CD4-positive, CD25-positive, alpha-beta regulatory T cell (primary cell): Measurements from ENCODE around the gene DCUN1D4. TPM values are rescaled to one million over a fixed set of nuclear protein-coding genes. Genes with fewer than 3 reads are reported as not detected.
A peak's percentile ranks its signal among the peaks of the same experiment; 100 is the strongest.
"Not testable (repeated sequence)": the region's sequence is repeated elsewhere in the genome, so short reads cannot be mapped to it uniquely, and the experiment has no call there.

ENCODE experiments used
- ATAC-seq, 2 donors: fragments of 150-1000 bp; cut with Tn5 transposase; one replicate each; pipeline ENCODE4 v1.10.0; 2021; ENCODE audit warnings: low read depth in 2 of 2, moderate number of reproducible peaks in 2 of 2, moderate library complexity in 1 of 2
- DNase-seq, 3 donors: peaks; one replicate each; pipeline versions ENCODE4 v3.0.0 to v3.0.0-alpha.2; 2012 to 2022; ENCODE audit warnings: mixed read lengths in 1 of 3
- H3K27ac ChIP-seq: one replicate; pipeline ENCODE4 v1.7.0; 2013; ENCODE audit warnings: mild to moderate bottlenecking, low read length; ENCODE audit not compliant: insufficient read depth, poor library complexity, severe bottlenecking
- H3K27me3 ChIP-seq: one replicate; pipeline ENCODE4 v1.7.0; 2013; ENCODE audit warnings: low read length; ENCODE audit not compliant: control insufficient read depth, insufficient read depth
- H3K36me3 ChIP-seq: one replicate; pipeline ENCODE4 v1.7.0; 2013; ENCODE audit warnings: mild to moderate bottlenecking, low read length, moderate library complexity; ENCODE audit not compliant: control insufficient read depth, insufficient read depth
- H3K4me1 ChIP-seq: 2 replicates; pipeline ENCODE4 v1.7.0; 2013; ENCODE audit warnings: mild to moderate bottlenecking, low read length; ENCODE audit not compliant: insufficient read depth, control insufficient read depth, poor library complexity, severe bottlenecking
- H3K4me3 ChIP-seq: one replicate; pipeline ENCODE4 v1.7.0; 2013; ENCODE audit warnings: low read depth, mild to moderate bottlenecking, low read length, moderate library complexity
- H3K9me3 ChIP-seq, 2 experiments: 1 replicate in 1 of 2; 2 replicates in 1 of 2; pipeline ENCODE4 v1.7.0; 2013; ENCODE audit warnings: low read length in 2 of 2, mild to moderate bottlenecking in 1 of 2, moderate library complexity in 1 of 2; ENCODE audit not compliant: control insufficient read depth in 2 of 2
- H3K27ac Mint-ChIP-seq, 3 donors: one replicate each; pipeline ENCODE4 v1.8.0; 2020 to 2022; ENCODE audit warnings: mild to moderate bottlenecking in 3 of 3, mixed read lengths in 3 of 3, moderate library complexity in 2 of 3
- H3K27me3 Mint-ChIP-seq: one replicate; pipeline ENCODE4 v1.8.0; 2022; ENCODE audit warnings: mild to moderate bottlenecking, mixed read lengths
- H3K36me3 Mint-ChIP-seq: one replicate; pipeline ENCODE4 v1.8.0; 2020; ENCODE audit warnings: mixed read lengths
- H3K4me1 Mint-ChIP-seq, 4 donors: one replicate each; pipeline ENCODE4 v1.8.0; 2020 to 2022; ENCODE audit warnings: mixed read lengths in 4 of 4, mild to moderate bottlenecking in 1 of 4
- H3K4me3 Mint-ChIP-seq, 4 donors: one replicate each; pipeline ENCODE4 v1.8.0; 2020 to 2022; ENCODE audit warnings: mild to moderate bottlenecking in 4 of 4, mixed read lengths in 4 of 4, moderate library complexity in 3 of 4
- H3K9me3 Mint-ChIP-seq, 7 donors: one replicate each; pipeline ENCODE4 v1.8.0; 2020 to 2022; ENCODE audit warnings: mixed read lengths in 7 of 7, mild to moderate bottlenecking in 3 of 7, moderate library complexity in 2 of 7
- polyA plus RNA-seq, 4 donors: library from polyadenylated mRNA; unstranded; fragments of 300-500 nt; fragmentation: Illumina TruSeq; gene quantifications; one replicate each; pipeline ENCODE4 v1.2.3, GENCODE V29; 2021
- total RNA-seq: library from RNA; stranded (reverse); gene quantifications from one replicate; pipeline ENCODE4 v1.2.3, GENCODE V29; 2022

The DCUN1D4 gene
- total and polyA plus RNA-seq, 5 donors from 2014 or later: 9.7 to 28.1 (median 17.9) TPM

DNA sequence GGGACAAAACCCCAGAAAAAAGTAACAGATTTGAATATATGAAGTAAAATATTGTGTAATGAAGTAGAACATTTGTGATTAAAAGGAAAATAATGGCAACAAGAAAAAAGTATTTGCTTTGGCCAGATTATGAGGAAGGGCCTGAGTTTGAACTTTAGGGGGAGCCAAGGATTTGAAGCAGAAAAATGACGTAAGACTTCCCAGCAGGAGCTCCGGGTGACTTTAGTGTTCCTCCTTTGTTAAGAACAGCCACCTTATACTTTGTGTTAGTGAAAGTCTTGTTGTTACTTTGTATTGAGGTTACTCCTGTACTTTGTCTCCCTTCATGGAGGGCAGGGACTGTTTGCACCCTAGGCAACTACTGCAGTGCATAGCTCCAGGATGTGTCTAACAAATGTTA is 41.1 kb downstream of the DCUN1D4 start:
- Histone ChIP-seq H3K4me1 (no peaks in the 10 kb centered on the region), H3K27ac (no peak overlapping the region), H3K27me3 (no peaks in the 10 kb centered on the region), H3K9me3 (no peaks in the 10 kb centered on the region), H3K36me3 (peaks cover 27% of the 10 kb centered on the region), H3K4me3 (no peak overlapping the region)
- ATAC-seq: no peak
- Mint-ChIP-seq H3K4me3 (no peak overlapping the region), H3K36me3 (peaks cover 41% of the 10 kb centered on the region), H3K4me1 (peaks cover 0 to 8% (median 8%) of the 10 kb centered on the region in 4 donors), H3K27ac (no peak overlapping the region), H3K9me3 (no peaks in the 10 kb centered on the region), H3K27me3 (no peaks in the 10 kb centered on the region)
- no peak for DNase-seq

DNA sequence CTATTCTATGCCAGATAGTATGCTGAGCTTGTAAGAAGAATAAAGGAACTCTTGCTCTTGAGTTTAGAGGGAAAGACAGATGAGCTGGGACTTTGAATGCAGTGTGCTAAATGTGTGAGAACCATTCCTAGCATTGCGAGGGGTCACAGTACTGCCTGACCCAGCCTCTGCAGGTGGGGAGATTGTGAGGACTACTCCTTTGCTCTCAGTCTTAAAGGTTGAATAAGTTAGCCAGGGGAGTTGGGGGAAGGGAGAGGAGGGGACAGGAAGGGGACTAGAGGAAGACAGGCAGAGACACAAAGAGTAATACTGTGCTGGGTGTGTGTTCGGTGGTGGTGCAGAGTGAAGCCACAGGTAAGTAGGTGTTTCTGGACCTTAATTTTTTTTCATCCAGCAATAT is 41.7 kb downstream of the DCUN1D4 start:
- Histone ChIP-seq H3K27me3 (no peaks in the 10 kb centered on the region), H3K9me3 (no peaks in the 10 kb centered on the region), H3K4me3 (no peak overlapping the region), H3K36me3 (peaks cover 27% of the 10 kb centered on the region), H3K4me1 (no peaks in the 10 kb centered on the region), H3K27ac (no peak overlapping the region)
- no peak overlapping the region for H3K4me3 Mint-ChIP-seq
- H3K27ac Mint-ChIP-seq: peak overlapping the region in 1 of 3 donors; percentile 42
- DNase-seq (peak in 1 of 3 donors; percentile 3), ATAC-seq (no peak)
- no peaks in the 10 kb centered on the region for H3K27me3 Mint-ChIP-seq
- peaks cover 37% of the 10 kb centered on the region for H3K36me3 Mint-ChIP-seq
- no peaks in the 10 kb centered on the region for H3K9me3 Mint-ChIP-seq
- H3K4me1 Mint-ChIP-seq: peaks cover 0 to 8% (median 8%) of the 10 kb centered on the region in 4 donors

DNA sequence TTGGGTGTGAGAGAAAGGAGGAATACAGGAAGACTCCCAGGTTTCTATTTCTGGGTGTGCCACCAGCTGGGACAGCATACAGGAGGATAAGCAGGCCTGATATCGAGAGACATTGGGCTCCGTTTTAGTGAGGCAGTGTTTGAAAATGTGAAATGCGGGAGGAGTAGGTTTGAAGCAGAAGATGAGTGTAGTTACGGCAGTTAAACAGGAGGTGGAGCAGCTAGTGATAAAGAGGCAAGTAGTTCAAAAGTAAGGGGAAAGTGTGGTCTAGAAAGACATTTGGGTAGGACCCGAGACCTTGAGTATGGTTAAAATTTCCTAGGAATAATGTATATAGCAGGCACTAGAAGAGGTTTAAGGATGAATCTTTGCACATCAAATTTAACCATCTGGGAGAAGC is 42.4 kb downstream of the DCUN1D4 start:
- Histone ChIP-seq H3K27me3 (no peaks in the 10 kb centered on the region), H3K36me3 (peaks cover 27% of the 10 kb centered on the region), H3K4me3 (no peak overlapping the region), H3K27ac (no peak overlapping the region), H3K9me3 (no peaks in the 10 kb centered on the region), H3K4me1 (no peaks in the 10 kb centered on the region)
- Mint-ChIP-seq H3K4me1 (peaks cover 0 to 8% (median 8%) of the 10 kb centered on the region in 4 donors), H3K27me3 (no peaks in the 10 kb centered on the region), H3K9me3 (no peaks in the 10 kb centered on the region), H3K27ac (peak overlapping the region in 1 of 3 donors; percentile 42), H3K4me3 (no peak overlapping the region), H3K36me3 (peaks cover 37% of the 10 kb centered on the region)
- DNase-seq (peak in 1 of 3 donors; percentile 29), ATAC-seq (no peak)

DNA sequence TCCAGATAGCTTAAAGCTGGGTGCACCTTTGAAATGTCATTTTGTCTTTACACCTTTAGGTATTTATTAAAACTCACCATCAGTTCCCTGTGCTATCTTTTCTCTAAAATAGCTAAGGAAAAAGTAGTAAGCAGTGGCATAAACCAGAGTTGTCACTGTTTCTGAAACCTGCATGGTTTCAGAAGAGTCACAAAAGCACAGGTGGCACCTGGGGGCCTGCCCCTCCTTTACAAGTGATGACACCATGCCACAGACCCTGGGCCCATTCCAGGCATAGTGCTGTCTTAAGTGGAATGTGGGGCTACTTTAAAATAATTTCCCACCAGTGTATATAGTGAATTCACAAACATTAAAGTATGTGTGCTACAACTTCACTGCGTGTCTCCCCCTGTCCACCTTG is 47.8 kb downstream of the DCUN1D4 start:
- H3K4me3 ChIP-seq: no peak overlapping the region
- Mint-ChIP-seq H3K4me3 (no peak overlapping the region), H3K27ac (no peak overlapping the region), H3K27me3 (no peaks in the 10 kb centered on the region), H3K4me1 (peaks cover 2 to 6% (median 4%) of the 10 kb centered on the region in 4 donors), H3K9me3 (no peaks in the 10 kb centered on the region), H3K36me3 (peaks cover 38% of the 10 kb centered on the region)
- H3K27me3 ChIP-seq: no peaks in the 10 kb centered on the region
- no peaks in the 10 kb centered on the region for H3K9me3 ChIP-seq
- H3K27ac ChIP-seq: no peak overlapping the region
- no peaks in the 10 kb centered on the region for H3K4me1 ChIP-seq
- H3K36me3 ChIP-seq: peaks cover 30% of the 10 kb centered on the region
- ATAC-seq (no peak), DNase-seq (no peak)

DNA sequence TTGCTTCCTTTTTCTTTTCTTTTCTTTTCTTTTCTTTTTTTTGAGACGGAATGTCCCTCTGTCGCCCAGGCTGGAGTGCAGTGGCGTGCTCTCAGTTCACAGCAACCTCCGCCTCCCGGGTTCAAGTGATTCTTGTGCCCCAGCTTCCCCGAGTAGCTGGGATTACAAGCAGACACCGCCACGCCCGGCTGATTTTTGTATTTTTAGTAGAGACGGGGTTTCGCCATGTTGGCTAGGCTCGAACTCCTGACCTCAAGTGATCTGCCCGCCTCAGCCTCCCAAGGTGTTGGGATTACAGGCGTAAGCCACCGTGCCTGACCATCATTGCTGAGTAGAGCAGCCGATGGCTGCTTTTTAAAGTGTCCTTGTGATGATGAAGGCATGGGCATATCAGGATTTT is 50.4 kb downstream of the DCUN1D4 start:
- H3K9me3 ChIP-seq, DNase-seq, H3K27ac Mint-ChIP-seq, H3K27me3 ChIP-seq, H3K27ac ChIP-seq, H3K9me3 Mint-ChIP-seq, H3K4me1 ChIP-seq, H3K27me3 Mint-ChIP-seq, H3K4me3 Mint-ChIP-seq, H3K4me1 Mint-ChIP-seq, H3K4me3 ChIP-seq, ATAC-seq: not testable (repeated sequence)
- H3K36me3 Mint-ChIP-seq: peaks cover 34% of the 10 kb centered on the region
- peaks cover 16% of the 10 kb centered on the region for H3K36me3 ChIP-seq

DNA sequence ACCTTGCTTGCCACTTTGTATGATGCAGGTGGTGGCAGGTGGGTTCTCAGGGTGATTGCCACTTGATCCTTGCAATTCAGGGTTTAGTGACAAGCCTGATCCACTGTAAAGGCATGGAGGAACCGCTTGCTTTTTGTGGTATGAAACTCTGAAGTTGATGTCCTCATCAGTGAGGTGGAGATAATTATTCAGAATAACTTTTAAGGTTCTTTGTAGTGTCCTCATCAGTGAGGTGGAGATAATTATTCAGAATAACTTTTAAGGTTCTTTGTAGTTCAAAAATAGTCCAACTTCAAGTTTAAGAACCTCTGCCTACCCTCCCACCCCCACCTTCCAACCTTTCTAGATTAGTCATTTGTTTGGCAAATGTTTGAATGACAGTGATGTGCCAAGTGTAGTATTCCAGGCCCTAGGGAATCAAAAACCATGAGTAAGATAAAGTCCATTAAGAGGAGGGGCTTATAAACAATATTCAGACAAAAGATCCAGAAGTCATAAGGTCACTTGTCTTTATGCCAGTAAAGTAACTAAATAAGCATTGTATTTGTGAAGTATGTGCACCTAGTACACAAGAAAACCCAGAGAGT is 51.2 kb downstream of the DCUN1D4 start:
- Histone ChIP-seq H3K4me1 (no peaks in the 10 kb centered on the region), H3K27ac (no peak overlapping the region), H3K27me3 (no peaks in the 10 kb centered on the region), H3K36me3 (peaks cover 16% of the 10 kb centered on the region), H3K9me3 (no peaks in the 10 kb centered on the region), H3K4me3 (no peak overlapping the region)
- no peaks in the 10 kb centered on the region for H3K9me3 Mint-ChIP-seq
- no peak overlapping the region for H3K4me3 Mint-ChIP-seq
- peaks cover 2 to 15% (median 7%) of the 10 kb centered on the region in 4 donors for H3K4me1 Mint-ChIP-seq
- no peaks in the 10 kb centered on the region for H3K27me3 Mint-ChIP-seq
- H3K27ac Mint-ChIP-seq: no peak overlapping the region
- no peak for DNase-seq
- peaks cover 37% of the 10 kb centered on the region for H3K36me3 Mint-ChIP-seq
- no peak for ATAC-seq

DNA sequence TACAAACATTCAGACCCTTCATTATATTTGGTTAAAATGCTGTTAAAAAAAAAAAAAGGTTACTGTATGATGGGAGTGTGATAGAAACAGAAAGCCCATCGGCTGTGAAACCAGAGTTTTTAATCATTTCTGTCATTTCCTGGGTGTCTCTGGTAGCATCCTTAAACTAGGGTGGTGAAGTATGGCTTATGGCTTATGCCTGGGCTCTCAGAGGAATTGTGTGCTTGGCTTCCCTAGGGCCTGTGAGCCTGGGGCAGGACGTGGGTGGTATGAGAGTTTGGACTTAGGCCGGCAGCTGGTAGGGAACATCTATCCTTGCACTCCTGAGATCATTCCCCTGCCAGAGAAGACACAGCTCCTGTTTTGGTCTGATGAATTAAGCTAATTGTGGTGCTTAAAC is 52.2 kb downstream of the DCUN1D4 start:
- Mint-ChIP-seq H3K9me3 (no peaks in the 10 kb centered on the region), H3K27ac (no peak overlapping the region)

DNA sequence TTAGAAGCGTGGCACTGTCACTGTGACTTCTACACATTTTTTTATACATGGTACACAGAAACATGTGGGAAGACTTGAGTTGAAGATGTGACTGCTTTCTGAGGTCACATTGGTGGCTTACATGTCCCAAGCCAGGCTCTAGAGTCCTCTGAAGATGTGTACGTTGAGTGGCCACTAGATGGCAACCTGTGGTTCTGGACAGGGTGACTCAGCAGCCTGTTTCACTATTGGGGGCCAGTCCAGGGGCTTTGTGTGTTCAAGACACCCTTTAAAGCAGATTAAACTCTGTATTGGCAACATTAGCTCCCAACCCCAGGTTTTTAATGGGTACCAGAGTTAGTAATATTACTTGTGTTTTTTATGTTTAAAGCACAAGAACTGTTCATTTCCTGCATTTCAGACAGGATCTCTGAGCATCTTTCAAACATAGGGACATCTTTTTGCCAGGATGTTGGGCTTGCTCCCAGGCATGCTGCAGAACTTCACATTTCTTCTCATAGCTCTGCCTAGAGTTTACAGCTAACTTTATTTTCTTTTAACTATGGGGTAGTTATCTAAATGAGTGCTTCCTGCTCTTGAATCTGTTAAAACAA is 53.0 kb downstream of the DCUN1D4 start:
- peak overlapping the region in 1 of 3 donors; percentile 52 for H3K27ac Mint-ChIP-seq

More for the DNA sequence above, 52.2 kb downstream of the DCUN1D4 start:
- H3K27ac ChIP-seq: no peak overlapping the region
- Mint-ChIP-seq H3K4me3 (no peak overlapping the region), H3K27me3 (no peaks in the 10 kb centered on the region), H3K4me1 (peaks cover 2 to 16% (median 7%) of the 10 kb centered on the region in 4 donors), H3K36me3 (peaks cover 41% of the 10 kb centered on the region)
- no peaks in the 10 kb centered on the region for H3K27me3 ChIP-seq
- peaks cover 19% of the 10 kb centered on the region for H3K36me3 ChIP-seq
- H3K9me3 ChIP-seq: no peaks in the 10 kb centered on the region
- H3K4me3 ChIP-seq: no peak overlapping the region
- H3K4me1 ChIP-seq: no peaks in the 10 kb centered on the region
- peak in 1 of 3 donors; percentile 20 for DNase-seq
- no peak for ATAC-seq

More for the DNA sequence above, 53.0 kb downstream of the DCUN1D4 start:
- H3K4me3 ChIP-seq: no peak overlapping the region
- ATAC-seq (peak; percentile 84 to 88), DNase-seq (peak; percentile 14 to 73 (median 29))
- no peaks in the 10 kb centered on the region for H3K9me3 ChIP-seq
- Mint-ChIP-seq H3K4me1 (peaks cover 2 to 16% (median 7%) of the 10 kb centered on the region in 4 donors), H3K9me3 (no peaks in the 10 kb centered on the region), H3K4me3 (no peak overlapping the region), H3K27me3 (no peaks in the 10 kb centered on the region), H3K36me3 (peaks cover 44% of the 10 kb centered on the region)
- H3K4me1 ChIP-seq: no peaks in the 10 kb centered on the region
- no peaks in the 10 kb centered on the region for H3K27me3 ChIP-seq
- H3K27ac ChIP-seq: no peak overlapping the region
- H3K36me3 ChIP-seq: peaks cover 21% of the 10 kb centered on the region
